ENCODE data around the gene COG3. TPM values are rescaled to one million over a fixed set of nuclear protein-coding genes. Genes with fewer than 3 reads are reported as not detected.
A peak's percentile ranks its signal among the peaks of the same experiment; 100 is the strongest.

The COG3 gene
- total RNA-seq, 1 donor from 2014 or later: 19.1 TPM

DNA sequence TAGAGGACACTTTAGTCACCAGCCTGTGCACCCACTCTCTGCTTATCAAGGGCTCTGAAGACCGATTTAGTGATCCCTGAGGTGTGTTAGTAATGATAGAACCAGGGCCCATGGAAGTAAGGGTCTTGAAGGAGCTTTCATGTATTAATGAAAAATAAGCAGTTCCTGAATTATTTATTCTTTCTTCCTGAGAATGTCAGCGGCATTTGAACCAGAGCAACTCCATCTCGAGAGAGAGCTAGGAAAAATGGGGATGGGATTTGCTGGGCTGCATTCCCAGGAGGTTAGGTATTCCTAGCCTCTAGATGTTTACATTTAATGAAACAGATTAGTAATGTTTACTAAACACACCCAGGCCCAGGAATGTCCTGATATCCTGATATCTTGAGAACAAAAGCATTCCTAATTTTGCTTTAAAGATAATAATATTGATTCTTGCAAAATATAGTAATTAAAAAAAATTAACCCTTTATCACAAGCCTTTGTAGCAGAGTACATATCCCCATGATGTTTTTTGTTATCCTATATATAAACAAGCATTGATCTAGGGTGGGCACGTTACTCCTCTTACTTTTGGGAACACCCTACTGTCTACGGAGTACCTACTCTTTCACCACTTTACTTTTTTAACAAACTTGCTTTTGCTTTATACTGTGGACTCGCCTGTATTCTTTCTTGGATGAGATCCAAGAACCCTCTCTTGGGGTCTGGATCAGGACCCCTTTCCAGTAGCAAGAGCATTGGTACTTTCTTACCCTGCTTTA lies 63.1 kb downstream of the COG3 start:
- Mint-ChIP-seq H3K36me3 (ENCODE audit: low read depth) (peaks cover 19% of the 10 kb centered on the region), H3K4me1 (peaks cover 9% of the 10 kb centered on the region), H3K27me3 (ENCODE audit: low read depth) (no peaks in the 10 kb centered on the region), H3K9me3 (no peaks in the 10 kb centered on the region), H3K27ac (ENCODE audit: unreplicated experiment) (no peak overlapping the region), H3K4me3 (no peak overlapping the region)
- TF ChIP-seq, protein P1, sequence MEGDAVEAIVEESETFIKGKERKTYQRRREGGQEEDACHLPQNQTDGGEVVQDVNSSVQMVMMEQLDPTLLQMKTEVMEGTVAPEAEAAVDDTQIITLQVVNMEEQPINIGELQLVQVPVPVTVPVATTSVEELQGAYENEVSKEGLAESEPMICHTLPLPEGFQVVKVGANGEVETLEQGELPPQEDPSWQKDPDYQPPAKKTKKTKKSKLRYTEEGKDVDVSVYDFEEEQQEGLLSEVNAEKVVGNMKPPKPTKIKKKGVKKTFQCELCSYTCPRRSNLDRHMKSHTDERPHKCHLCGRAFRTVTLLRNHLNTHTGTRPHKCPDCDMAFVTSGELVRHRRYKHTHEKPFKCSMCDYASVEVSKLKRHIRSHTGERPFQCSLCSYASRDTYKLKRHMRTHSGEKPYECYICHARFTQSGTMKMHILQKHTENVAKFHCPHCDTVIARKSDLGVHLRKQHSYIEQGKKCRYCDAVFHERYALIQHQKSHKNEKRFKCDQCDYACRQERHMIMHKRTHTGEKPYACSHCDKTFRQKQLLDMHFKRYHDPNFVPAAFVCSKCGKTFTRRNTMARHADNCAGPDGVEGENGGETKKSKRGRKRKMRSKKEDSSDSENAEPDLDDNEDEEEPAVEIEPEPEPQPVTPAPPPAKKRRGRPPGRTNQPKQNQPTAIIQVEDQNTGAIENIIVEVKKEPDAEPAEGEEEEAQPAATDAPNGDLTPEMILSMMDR (conservative IDR thresholded peaks at IDR 0.05): no peak
- DNase-seq (ENCODE audit: low read depth, low spot score): no peak

DNA sequence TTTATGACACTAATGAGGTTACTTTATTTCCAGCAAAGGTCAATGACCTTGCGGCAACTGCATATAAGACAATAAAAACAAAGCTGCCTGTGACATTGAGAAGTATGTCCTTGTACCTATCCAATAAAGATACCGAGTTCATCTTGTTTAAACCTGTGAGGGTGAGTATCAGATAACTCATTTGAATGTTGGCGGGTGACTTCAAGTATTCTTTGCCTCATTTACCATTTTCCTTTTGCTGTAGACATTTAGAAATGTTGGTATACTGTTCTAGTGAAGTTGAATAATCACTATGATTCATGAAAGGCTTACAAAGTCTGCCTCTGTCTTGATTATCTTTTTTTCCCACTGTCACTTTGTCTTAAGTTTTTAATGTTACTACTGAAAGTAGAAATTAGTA lies 65.0 kb downstream of the COG3 start:
- Mint-ChIP-seq H3K27ac (ENCODE audit: unreplicated experiment) (no peak overlapping the region), H3K27me3 (ENCODE audit: low read depth) (no peaks in the 10 kb centered on the region), H3K4me3 (no peak overlapping the region), H3K36me3 (ENCODE audit: low read depth) (peaks cover 27% of the 10 kb centered on the region), H3K4me1 (peaks cover 4% of the 10 kb centered on the region), H3K9me3 (no peaks in the 10 kb centered on the region)
- TF ChIP-seq, protein P1 (conservative IDR thresholded peaks at IDR 0.05): no peak
- DNase-seq (ENCODE audit: low read depth, low spot score): no peak

DNA sequence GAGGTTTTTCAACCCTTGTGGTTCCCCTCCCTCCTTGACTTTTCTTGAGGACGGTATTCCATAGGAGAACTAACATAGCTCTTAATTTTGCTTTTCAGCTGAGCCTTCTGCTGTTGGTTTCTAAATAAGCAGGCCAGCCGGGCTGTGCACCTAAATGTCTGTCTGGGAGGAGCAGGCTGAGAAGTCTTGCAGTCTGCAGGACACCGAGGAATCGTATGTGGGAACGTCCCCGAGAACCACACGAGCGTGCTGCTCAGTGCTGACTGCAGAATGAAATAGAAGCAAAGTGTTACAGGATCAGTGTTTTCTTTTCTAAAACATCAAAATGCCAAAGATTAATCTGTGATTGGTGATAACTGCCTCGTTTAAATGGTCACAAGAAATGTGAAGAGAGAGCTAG lies 69.9 kb downstream of the COG3 start:
- H3K4me3 Mint-ChIP-seq: no peak overlapping the region

DNA sequence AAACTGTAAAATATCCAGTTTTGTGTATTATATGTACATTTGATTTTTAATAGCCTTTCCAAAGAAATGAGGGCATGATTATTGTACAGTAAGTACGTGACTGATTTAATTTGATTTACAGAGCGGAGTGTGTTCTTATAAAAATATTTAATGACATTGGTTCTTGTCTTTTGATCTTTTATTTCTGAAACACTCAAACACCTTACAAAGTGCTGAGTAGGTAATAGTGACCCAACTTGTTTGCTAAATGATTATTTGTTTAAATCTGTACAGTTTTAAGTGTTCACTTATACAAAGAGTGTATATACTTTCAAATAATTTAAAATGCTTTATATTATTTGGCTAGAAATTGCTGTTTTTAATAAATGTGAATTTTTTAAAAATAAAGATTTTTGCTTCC lies 71.5 kb downstream of the COG3 start:
- H3K9me3 Mint-ChIP-seq: no peaks in the 10 kb centered on the region
- TF ChIP-seq, protein P1 (conservative IDR thresholded peaks at IDR 0.05): no peak

More for the DNA sequence above, 69.9 kb downstream of the COG3 start:
- DNase-seq (ENCODE audit: low read depth, low spot score): no peak
- Mint-ChIP-seq H3K27ac (ENCODE audit: unreplicated experiment) (peak overlapping the region; percentile 39), H3K9me3 (no peaks in the 10 kb centered on the region), H3K36me3 (ENCODE audit: low read depth) (peaks cover 21% of the 10 kb centered on the region), H3K4me1 (no peaks in the 10 kb centered on the region), H3K27me3 (ENCODE audit: low read depth) (no peaks in the 10 kb centered on the region)
- TF ChIP-seq, protein P1 (conservative IDR thresholded peaks at IDR 0.05): no peak

DNA sequence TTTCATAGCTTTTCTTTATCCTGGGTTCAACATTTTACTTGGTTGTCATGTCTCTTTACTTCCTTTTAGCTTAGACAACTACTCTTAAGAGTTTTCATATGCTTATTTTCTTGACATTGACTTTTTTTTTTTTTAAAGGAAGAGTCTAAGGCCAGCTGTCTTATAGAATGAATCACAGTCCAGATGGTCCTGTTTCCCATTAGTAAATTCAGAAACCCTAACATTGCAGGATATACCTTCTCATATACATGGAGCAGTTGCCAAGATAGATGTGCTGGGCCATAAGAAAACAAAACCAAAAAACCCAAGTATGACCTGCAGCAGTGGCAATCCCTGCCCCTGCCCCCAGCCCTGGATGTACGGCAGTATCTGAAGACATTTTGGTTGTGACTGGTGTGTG lies 72.8 kb downstream of the COG3 start:
- H3K27ac Mint-ChIP-seq (ENCODE audit: unreplicated experiment): no peak overlapping the region
- peaks cover 14% of the 10 kb centered on the region for H3K36me3 Mint-ChIP-seq (ENCODE audit: low read depth)
- TF ChIP-seq, protein P1 (conservative IDR thresholded peaks at IDR 0.05): no peak
- no peak for DNase-seq (ENCODE audit: low read depth, low spot score)
- H3K4me1 Mint-ChIP-seq: no peaks in the 10 kb centered on the region
- no peaks in the 10 kb centered on the region for H3K27me3 Mint-ChIP-seq (ENCODE audit: low read depth)
- no peak overlapping the region for H3K4me3 Mint-ChIP-seq
- H3K9me3 Mint-ChIP-seq: no peaks in the 10 kb centered on the region

More for the DNA sequence above, 71.5 kb downstream of the COG3 start:
- H3K36me3 Mint-ChIP-seq (ENCODE audit: low read depth): peaks cover 15% of the 10 kb centered on the region
- H3K4me3 Mint-ChIP-seq: no peak overlapping the region
- DNase-seq (ENCODE audit: low read depth, low spot score): no peak
- H3K4me1 Mint-ChIP-seq: no peaks in the 10 kb centered on the region
- H3K27me3 Mint-ChIP-seq (ENCODE audit: low read depth): no peaks in the 10 kb centered on the region
- no peak overlapping the region for H3K27ac Mint-ChIP-seq (ENCODE audit: unreplicated experiment)

Measured in neural crest cell (in vitro differentiated cells).